ENCODE data around the gene TTC28. TPM values are rescaled to one million over a fixed set of nuclear protein-coding genes. Genes with fewer than 3 reads are reported as not detected.

Gene TTC28
- total and polyA plus RNA-seq, 10 of the 15 experiments (the other 5 are each of a cell fraction or from before 2014, with no cell fraction given), result 0.15 to 8.4 (median 1.4) TPM

DNA sequence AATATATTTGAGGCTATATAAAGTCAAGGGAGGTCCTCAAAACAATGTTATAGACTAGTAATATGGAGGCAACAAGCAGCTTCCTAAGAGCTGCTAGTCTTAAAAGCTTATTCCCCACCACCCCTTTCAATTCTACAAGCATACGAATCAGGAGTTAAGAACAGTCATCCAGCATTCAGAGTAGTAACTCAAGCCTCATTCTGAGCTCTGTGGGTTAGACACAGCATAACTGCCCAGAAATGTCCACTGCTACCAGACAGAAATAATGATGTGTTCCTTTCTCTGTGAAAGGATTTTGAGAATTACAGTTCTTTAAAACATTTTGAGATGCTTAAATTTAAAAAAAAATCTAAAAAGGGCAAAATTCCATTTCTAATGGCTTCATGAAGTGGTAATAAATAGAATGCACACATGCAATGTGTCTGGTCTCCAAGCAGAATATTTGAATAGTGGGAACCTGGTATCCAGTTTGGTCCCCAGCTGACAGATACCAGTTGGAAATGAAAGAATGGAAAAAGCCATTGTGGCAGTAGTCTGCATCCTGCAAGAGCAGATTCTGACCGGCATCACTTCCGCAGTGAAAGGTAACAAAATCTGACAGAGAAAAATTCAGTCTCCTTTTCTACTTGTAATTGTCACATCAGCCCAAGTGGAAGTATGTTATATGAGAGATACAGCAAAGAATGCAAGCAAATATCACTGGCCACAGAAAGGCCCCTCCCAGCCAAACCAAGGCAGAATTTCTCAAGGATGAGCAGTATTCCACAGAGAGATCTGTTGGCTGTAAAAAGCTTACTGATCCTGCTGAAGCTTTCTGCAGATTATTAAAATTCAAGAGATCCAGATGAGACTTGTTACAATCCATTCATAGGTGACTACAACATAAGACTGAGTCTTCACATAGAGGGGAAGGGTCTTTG lies 449.8 kb downstream of the TTC28 start:
- no peak overlapping the region for H3K4me2 ChIP-seq (ENCODE audit: control insufficient read depth, insufficient read depth)
- H3K9me3 ChIP-seq (replicated peaks; ENCODE audit: control insufficient read depth, insufficient read depth, low read length), result no peaks in the 10 kb centered on the region
- H3K36me3 ChIP-seq (ENCODE audit: control insufficient read depth in 2 of 2, insufficient read depth in 2 of 2, low read length in 1 of 2), result no peaks in the 10 kb centered on the region
- no peaks in the 10 kb centered on the region for H3K79me2 ChIP-seq (ENCODE audit: control insufficient read depth, insufficient read depth, low read length)
- BruUV-seq (replicated peaks), result no TSS peak
- 48% methylated on average over 3 of the region's 3 CpGs for WGBS (ENCODE audit: insufficient coverage, insufficient replicate concordance, low lambda C conversion rate, missing lambda C conversion rate)
- RAD21 ChIA-PET (ENCODE audit: unreplicated experiment), result no interaction called here
- SMC1A ChIA-PET (ENCODE audit: uncharacterized antibody, unreplicated experiment), result interaction anchor here (0.6 kb wide), 1 partner anchor 397 kb away, joined by 3 read pairs; no protein-coding TSS in a partner anchor
- H3K27ac ChIP-seq (ENCODE audit: control insufficient read depth, insufficient read depth), result no peak overlapping the region
- no peaks in the 10 kb centered on the region for H4K20me1 ChIP-seq (ENCODE audit: control insufficient read depth, insufficient read depth)
- TF ChIP-seq NFYB (IDR thresholded peaks at IDR 0.05; ENCODE audit: insufficient read depth, low read depth, low read length) (no peak), YBX1 (IDR thresholded peaks at IDR 0.05) (no peak), HCFC1 (IDR thresholded peaks at IDR 0.05; ENCODE audit: low read length) (no peak), CREM (IDR thresholded peaks at IDR 0.05; ENCODE audit: low read depth) (no peak), NR2F1 (conservative IDR thresholded peaks at IDR 0.05) (no peak), JUNB (IDR thresholded peaks at IDR 0.05) (no peak), BACH1 (IDR thresholded peaks at IDR 0.05; ENCODE audit: borderline replicate concordance) (no peak), WRNIP1 (IDR thresholded peaks at IDR 0.05; ENCODE audit: borderline replicate concordance, low read depth, low read length) (no peak), TCF12 (IDR thresholded peaks at IDR 0.05; ENCODE audit: low read depth, low read length) (no peak), JUND (IDR thresholded peaks at IDR 0.05; ENCODE audit: low read depth, low read length) (no peak), FOS (IDR thresholded peaks at IDR 0.05; ENCODE audit: borderline replicate concordance, extremely low read depth, insufficient read length) (no peak), ZZZ3 (IDR thresholded peaks at IDR 0.05; ENCODE audit: control insufficient read depth, insufficient read length, low read depth) (no peak), HDGF (IDR thresholded peaks at IDR 0.05) (no peak), ZNF274 (IDR thresholded peaks at IDR 0.05; ENCODE audit: insufficient read depth, insufficient read length) (no peak), BCL11A (IDR thresholded peaks at IDR 0.05; ENCODE audit: low read depth, low read length) (no peak), GABPA (IDR thresholded peaks at IDR 0.05; ENCODE audit: low read depth) (no peak)
- TF ChIP-seq, protein P1, sequence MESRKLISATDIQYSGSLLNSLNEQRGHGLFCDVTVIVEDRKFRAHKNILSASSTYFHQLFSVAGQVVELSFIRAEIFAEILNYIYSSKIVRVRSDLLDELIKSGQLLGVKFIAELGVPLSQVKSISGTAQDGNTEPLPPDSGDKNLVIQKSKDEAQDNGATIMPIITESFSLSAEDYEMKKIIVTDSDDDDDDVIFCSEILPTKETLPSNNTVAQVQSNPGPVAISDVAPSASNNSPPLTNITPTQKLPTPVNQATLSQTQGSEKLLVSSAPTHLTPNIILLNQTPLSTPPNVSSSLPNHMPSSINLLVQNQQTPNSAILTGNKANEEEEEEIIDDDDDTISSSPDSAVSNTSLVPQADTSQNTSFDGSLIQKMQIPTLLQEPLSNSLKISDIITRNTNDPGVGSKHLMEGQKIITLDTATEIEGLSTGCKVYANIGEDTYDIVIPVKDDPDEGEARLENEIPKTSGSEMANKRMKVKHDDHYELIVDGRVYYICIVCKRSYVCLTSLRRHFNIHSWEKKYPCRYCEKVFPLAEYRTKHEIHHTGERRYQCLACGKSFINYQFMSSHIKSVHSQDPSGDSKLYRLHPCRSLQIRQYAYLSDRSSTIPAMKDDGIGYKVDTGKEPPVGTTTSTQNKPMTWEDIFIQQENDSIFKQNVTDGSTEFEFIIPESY (IDR thresholded peaks at IDR 0.05), result no peak
- TF ChIP-seq, protein P2, sequence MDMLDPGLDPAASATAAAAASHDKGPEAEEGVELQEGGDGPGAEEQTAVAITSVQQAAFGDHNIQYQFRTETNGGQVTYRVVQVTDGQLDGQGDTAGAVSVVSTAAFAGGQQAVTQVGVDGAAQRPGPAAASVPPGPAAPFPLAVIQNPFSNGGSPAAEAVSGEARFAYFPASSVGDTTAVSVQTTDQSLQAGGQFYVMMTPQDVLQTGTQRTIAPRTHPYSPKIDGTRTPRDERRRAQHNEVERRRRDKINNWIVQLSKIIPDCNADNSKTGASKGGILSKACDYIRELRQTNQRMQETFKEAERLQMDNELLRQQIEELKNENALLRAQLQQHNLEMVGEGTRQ (IDR thresholded peaks at IDR 0.05; ENCODE audit: borderline replicate concordance, low read depth, low read length), result no peak
- TF ChIP-seq, protein P3, sequence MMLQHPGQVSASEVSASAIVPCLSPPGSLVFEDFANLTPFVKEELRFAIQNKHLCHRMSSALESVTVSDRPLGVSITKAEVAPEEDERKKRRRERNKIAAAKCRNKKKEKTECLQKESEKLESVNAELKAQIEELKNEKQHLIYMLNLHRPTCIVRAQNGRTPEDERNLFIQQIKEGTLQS (IDR thresholded peaks at IDR 0.05; ENCODE audit: borderline replicate concordance, extremely low read depth, low read depth, low read length), result no peak
- POLR2A ChIA-PET, result interaction anchor here (0.6 kb wide), 1 partner anchor 461 kb away, joined by 7 read pairs; no protein-coding TSS in a partner anchor
- no peak overlapping the region for H3K9ac ChIP-seq (ENCODE audit: control insufficient read depth, insufficient read depth, low read length)
- ATAC-seq, result no peak
- no peaks in the 10 kb centered on the region; a peak in 1 of 4 replicates for H3K27me3 ChIP-seq (replicated peaks in 1 of 2; ENCODE audit: control insufficient read depth in 2 of 2, insufficient read depth in 2 of 2, low read length in 1 of 2)
- H3K4me1 ChIP-seq (ENCODE audit: control insufficient read depth, insufficient read depth, low read length), result no peaks in the 10 kb centered on the region
- no peak overlapping the region for H3K4me3 ChIP-seq
- H2AFZ ChIP-seq (ENCODE audit: control insufficient read depth, low read depth, low read length), result no peak overlapping the region
- DNase-seq (ENCODE audit: low read depth, low spot score), result no peak
- in situ Hi-C loops (cut with MboI), result no loop called here
- no peak for FAIRE-seq
- CTCF ChIA-PET, result interaction anchor here (1.9 kb wide), 1 partner anchor 10 kb away, joined by 5 read pairs; no protein-coding TSS in a partner anchor
- intact Hi-C loops (cut with micrococcal nuclease; ENCODE audit: unreplicated experiment), result no loop called here

Data from GM12878 (cell line).